Renal cortical epithelial cell (primary cell): ENCODE data around the gene PTGR3. TPM values are rescaled to one million over a fixed set of nuclear protein-coding genes. Genes with fewer than 3 reads are reported as not detected.
A peak's percentile ranks its signal among the peaks of the same experiment; 100 is the strongest.

Experiments
- DNase-seq: peaks from one replicate; pipeline ENCODE4 v3.0.0-alpha.2; 2011; ENCODE audit warnings: low read depth
- total RNA-seq: library from RNA; depleted of rRNA; stranded (reverse); fragments of >200 nt; gene quantifications from 2 replicates; pipeline ENCODE4 v1.2.3, GENCODE V29; 2014

Gene PTGR3
- total RNA-seq, 1 donor from 2014 or later, result 14.9 TPM

DNA sequence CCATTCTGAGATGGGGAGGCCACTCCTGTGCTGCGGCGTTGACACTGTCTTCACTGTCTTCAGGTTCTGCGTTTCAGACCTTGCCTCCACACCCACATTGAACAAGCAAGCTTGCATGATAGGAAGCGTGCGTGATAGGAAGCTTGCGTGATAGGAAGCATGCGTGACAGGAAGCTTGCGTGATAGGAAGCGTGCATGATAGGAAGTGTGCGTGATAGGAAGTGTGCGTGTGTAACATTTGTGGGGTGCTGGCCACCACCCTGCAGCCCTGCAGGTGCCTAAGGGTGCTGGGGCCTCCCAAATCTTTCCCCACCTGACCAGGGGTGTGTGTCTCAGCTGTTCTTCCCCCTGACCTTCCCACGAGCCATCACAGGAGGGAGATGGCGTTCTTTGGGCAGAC is 27.0 kb upstream of the PTGR3 start:
- no peak for DNase-seq

DNA sequence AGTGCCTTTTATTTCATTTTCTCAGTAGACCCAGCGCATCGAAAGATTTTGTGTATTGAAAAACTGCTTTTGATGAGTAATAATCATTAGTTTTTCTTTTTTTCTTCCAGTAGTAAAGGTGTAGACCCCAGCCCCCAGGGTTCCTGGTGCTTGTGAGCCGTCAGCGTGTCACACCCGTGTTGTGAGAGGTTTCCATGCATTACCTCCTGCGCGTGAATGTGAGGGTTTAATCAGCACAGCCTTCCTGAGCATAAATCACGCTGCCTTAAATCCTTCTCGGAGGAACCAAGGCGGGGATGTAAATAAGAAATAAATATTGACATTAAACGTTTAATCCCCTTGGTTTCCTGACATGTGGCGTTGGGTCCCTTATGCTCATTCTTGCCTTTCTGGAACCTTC is 26.0 kb upstream of the PTGR3 start:
- no peak for DNase-seq

DNA sequence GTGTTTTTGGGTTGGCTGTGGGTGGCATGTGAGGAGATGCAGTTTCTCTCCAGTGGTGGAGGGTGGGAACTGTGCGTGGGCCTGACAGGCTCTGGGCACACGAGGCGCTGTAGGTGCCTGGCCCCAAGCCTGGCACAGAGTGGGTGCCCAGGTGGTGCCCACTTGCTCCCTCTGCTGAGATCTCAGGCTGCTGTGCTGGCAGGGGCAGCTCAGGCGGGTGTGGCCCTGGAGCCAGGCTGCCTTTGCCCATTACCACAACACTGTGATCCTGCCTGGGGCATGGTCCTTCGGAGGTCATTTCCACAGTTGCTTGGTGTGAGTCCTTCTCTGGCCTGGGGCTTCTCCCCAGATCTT is 22.1 kb upstream of the PTGR3 start:
- no peak for DNase-seq

GRCh38 chr18:75230163-75231052 is 21.5 kb upstream of the PTGR3 start:
- no peak for DNase-seq

GRCh38 chr18:75229437-75229836 is 20.5 kb upstream of the PTGR3 start:
- no peak for DNase-seq

DNA sequence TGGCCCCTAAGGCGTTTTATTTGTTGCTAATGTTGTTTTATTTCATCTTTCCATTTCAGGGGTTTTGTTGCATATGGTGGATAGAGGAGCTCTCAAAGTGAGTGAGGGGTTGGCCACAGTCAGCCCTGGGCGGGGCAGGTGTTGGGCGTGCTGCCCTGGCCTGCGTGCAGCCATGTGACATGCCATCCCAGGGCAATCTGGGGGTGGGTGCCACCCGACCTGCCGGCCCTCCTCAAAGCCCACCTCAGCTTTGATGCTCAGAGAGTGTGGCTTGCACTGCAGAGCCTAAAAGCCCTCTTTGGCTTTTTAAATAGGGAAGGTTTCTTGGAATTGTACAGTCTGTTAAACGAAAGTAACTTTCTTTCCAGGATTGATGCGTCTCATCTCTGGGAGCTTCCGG is 20.0 kb upstream of the PTGR3 start:
- no peak for DNase-seq

GRCh38 chr18:75227535-75228296 is 18.8 kb upstream of the PTGR3 start:
- no peak for DNase-seq

- DNase-seq, result no peak
These were observed 18.0 kb upstream of the PTGR3 start for GRCh38 chr18:75226956-75227316.

DNA sequence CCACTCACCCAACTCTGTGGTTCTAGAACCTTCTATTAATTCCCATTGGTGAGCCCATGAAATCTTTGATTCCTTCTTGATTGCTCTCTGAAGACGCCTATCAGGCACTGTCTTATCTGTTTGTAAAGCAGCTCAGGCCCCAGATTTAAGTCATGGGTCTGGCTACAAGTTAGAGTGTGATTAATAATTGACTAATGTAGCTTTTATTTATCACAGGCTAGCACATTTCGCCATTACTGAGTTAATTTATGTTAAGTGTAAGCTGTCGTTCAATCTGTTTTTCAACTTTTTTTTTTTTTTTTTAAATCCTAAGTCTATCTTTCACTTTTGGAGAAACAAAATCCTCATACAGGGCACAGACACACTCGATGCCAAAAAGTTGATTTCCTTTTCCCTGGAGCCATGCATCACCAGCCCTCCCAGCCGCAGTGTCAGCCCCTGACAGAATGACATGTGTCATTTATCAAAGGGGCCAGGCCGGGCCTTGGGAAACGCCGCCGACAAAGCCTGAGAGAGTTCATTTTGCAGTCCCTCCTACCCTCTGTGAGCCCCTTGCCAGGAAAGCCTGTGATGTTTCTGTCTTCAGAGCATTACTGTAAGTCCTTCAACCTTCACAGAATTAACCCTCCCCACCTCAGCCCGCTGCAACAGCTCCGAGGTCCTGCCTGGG is 17.5 kb upstream of the PTGR3 start:
- DNase-seq, result peak; percentile 90

DNA sequence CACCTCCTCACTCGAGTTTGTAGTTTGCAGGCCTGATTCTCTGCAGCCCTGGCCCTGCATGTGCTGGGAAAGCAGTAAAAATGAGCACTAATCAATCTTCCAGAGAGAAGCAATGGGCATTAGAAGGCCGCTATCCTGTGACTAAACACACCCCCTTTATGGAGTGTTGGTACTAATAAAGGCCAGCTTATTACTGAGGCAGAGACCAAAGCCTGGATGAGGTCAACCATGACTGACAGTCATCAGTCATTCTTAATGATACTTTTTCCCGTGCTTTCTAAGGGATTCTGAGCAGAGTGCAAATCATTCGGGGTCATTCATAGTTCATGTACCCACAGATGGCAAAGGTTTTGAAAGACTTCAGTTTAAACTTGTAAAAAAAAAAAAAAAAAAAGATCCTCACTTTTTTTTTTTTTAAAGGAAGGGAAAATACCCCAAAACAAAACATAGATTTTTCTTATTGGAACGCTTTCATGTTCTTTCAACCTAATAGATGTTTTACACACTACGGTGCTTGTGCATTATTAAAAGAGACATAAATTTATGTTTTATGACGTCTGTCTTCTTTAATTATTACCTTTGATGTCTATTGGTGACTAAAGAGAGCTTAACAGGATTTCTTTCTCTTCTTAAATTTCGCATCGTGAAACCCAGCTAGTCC is 14.9 kb upstream of the PTGR3 start:
- DNase-seq, result peak; percentile 97

DNA sequence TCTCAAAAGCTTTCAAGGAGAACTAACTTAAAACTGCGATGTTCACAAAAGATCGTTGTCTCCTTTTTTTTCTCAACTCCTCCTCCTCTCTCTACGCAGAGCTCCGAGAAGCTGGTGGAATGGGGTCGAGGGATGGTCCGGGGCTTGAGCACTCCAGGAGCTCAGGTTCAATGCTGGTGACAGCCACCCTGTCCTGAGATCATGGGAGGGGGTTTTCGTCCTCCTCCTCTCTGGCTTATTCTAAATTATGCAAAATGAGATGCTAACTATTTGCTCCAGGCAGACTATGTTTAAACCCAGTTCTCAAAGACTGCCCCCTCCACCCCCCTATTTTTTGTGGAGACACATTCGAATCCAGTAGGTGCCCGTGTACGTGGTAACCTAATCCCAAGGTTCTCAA is 13.5 kb upstream of the PTGR3 start:
- DNase-seq, result no peak

DNA sequence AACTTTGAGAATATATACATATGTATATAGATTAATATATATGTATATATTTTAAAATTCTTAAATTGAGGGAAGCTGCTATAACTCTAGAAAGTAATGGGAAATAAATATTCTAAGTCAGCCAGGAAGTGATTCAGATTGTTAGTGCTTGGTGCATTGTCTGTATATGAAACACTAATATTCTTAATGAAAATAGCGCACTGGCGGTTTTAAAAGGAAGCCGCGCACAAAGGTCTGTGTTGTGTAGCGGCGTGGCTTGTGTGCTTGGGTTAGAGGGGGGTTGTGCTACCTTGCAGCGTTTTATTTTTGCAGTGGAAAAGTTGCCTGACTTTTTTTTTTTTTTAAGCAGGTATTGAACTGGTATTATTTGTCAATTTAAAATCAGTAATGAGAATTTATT is 13.0 kb upstream of the PTGR3 start:
- DNase-seq, result no peak

GRCh38 chr18:75221397-75221796 is 12.5 kb upstream of the PTGR3 start:
- no peak for DNase-seq

DNA sequence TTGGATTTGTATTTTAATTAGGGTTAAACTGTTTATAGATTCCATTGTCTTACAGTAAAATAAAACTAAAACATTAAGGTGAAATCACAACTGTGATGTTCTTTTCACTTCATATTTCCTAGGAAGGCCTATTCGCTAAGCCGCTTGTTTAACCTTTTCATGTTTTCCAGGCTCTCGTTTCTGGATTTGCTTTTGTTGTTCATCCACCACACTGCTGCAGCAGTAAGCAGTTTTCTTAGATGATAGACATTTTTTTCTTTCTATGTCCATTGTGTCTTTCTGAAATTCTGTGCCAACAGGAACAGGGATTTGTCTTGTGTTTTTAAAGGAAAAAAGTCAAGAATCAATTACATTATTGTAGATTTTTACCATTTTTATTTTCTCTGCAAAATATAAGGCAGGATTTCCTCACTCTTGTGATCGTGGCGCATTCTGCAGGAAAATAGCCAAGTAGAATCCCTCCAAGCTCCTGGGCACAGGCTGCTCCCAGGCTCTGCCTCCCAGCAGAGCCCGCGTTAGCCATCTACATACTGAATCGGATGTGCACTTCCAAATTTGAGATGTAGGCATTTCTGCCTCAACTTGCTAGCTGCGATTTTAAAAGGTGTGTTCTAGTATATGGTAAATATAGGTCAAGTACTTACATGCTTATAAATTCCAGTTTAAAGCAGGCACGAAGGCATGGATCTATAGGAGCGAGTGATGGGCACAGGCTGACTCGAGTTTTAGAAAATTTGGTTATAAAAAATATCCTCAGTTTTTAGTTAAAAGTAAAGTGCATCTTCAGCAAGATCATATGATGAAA is 11.8 kb upstream of the PTGR3 start:
- no peak for DNase-seq

- DNase-seq, result no peak
These were observed 10.9 kb upstream of the PTGR3 start for GRCh38 chr18:75219745-75220375.

DNA sequence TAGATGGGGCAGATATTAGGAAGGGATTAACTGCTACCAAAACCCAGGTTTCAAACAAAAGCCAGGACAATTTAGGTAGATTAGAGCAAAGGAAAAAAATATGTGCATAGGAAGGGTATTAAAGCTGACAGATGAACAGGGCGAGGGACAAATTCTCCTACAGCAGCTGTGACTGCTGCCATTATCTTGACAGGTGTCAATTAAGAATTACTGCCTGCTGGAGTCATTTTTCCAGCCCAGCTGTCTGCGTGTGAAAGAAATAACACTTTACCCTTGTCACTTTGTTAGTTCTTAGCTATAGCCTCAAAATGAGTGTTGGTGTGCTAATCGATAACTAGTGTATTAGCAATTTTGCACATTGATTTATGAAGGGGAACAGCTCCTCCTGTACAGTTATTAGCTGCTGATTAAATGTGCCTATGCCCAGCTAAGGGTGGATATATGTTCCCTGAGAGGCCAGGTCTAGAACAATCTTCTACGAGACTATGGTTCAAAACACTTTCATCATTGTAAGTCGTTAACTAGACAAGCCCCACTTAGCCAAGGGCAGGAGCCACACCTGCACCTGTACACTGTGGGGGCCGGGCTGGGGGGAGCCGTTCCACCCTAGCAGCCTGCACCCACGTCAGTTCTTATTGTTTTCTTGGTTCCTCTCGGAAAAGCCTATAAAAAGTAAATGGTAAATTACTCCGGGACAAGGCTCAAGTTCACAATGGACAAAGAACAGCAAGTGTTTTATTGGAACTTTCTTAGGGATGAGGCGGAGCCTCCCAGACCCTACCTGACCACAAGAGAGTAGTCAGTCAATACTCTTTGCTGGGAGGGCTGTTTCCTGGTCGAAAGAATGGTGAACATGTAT is 9.4 kb upstream of the PTGR3 start:
- peak; percentile 53 for DNase-seq

DNA sequence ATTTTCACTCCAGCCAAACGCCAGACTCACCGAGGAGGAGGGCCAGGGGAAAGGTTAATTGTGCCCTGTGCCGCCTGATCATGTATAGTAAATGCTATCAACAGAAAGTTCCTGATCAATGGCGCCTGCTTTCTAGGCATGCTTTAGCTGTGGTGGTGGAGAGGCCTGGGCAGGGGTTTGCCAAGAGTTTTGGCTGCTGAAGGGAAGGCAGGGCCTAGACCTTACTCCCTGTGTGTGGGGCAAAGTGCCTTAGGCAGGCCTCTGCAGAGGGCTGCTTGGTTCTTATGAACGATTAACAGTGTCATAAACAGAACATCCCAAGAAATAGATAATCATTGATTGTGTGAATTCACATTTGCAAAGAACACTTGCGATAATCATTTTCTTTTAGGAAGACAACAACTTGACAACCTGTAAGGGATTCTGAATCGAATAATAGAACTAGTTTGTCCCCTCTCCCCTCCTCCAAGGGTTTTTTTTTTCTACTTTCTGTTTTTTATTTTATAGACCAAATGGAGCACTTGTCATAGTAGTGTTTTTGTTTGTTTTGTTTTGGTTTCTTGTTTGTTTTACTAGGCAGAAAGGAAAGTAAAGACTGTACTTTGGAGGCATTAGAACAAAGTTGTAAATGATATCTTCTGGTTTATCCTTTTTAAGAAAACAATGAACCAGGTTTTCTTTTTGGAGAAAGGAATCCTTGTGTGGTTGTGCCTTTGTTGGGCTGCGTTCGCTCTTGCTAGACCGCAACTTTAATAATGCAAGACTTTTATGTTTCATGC is 8.2 kb upstream of the PTGR3 start:
- DNase-seq, result no peak

- DNase-seq, result no peak
These were observed 7.4 kb upstream of the PTGR3 start for GRCh38 chr18:75216212-75216910.
